Renal cortex interstitium (tissue), 11 donors: Measurements from ENCODE around the gene RAD51AP1. TPM values are rescaled to one million over a fixed set of nuclear protein-coding genes. Genes with fewer than 3 reads are reported as not detected.
A peak's percentile ranks its signal among the peaks of the same experiment; 100 is the strongest.

Experiments
- DNase-seq, 11 donors: peaks; one replicate each; pipeline ENCODE4 v3.0.0-alpha.2; 2013; ENCODE audit warnings: low read depth in 9 of 11, low spot score in 4 of 11; ENCODE audit errors: extremely low read depth in 1 of 11
- polyA plus RNA-seq, 3 donors: library from polyadenylated mRNA; unstranded; fragments of 120-200 nt; gene quantifications; one replicate each; pipeline ENCODE4 v1.2.1, GENCODE V29; 2013; ENCODE audit not compliant: insufficient read length in 3 of 3

The RAD51AP1 gene
- polyA plus RNA-seq, 3 donors: 22.7 to 37.1 (median 29.0) TPM

GRCh38 chr12:4579305-4580102, 40.8 kb downstream of the RAD51AP1 start:
- DNase-seq: no peak

DNA sequence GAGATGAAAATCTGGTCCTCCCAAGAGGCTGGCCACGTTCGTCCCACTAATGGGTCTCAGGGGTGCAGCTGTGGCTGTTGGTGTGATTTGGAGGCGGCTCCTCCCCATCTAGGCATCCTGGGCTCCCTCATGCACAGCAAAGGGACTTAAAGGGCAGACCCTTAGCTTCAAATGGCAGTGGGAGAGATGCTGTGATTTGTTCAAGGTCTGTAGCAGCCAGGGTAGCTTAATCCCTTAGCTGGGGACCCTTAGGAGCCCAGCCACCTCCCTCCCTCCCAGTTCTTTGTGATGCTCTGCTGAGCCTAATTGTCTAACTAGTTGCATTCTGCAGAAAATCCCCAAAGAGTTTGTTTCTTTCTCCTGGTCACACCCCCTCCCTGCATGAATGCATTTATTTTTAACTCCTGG, 41.6 kb downstream of the RAD51AP1 start:
- no peak for DNase-seq

DNA sequence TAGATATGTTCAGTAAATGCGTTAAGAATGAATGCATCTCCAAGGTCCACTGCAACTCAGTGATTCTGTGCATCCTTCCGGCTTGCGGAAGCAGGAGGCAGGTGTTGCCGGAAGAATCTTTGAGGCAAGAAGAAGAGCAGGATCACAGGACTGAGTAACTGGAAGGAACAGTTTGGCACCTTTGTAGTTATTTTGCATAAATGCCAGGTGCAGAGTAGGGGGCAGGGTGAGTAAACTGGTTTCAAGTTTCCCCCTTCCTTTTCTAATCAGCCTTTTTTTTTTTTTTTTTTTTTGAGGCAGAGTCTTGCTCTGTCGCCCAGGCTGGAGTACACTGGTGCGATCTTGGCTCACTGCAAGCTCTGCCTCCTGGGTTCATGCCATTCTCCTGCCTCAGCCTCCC, 45.6 kb downstream of the RAD51AP1 start:
- no peak for DNase-seq

GRCh38 chr12:4584896-4585295, 46.2 kb downstream of the RAD51AP1 start:
- no peak for DNase-seq

DNA sequence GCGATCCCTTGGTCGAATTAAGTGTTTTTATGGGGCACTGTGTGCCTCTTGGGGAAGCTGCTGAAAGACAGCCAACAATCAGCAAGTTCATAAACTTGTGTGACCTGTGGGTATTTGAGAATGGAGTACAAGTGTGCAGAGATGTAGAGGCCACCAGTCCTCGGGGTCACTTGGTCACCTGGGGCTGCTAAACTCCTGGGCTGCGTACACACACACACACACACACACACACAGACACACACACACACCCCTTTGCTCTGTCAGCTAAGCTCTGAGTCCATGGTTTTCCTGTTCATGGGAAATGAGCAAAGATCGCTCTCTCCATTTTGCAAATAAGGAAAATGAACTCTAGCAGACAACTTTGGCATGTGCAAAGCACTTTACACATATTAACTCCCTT, 47.8 kb downstream of the RAD51AP1 start:
- DNase-seq: no peak

DNA sequence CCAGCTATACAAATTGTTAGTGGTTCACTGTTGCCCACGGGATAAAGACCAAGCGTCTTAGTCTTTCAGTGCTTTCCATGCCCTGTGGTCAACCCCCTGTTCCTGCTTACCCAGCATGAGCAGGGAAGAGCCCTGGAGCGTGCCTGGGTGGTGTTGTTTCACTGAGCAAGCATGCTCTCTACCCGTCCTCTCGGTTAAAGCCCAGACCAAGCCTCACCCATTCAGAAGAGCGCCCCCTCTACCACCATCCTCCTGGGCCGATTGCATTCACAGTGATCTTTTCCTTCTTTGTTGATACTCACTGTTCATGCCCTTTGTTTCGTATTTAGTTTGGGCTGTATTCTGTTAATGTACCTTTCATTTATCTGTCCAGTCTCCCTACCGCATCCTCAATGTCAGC, 48.4 kb downstream of the RAD51AP1 start:
- no peak for DNase-seq

GRCh38 chr12:4588916-4589315, 50.2 kb downstream of the RAD51AP1 start:
- no peak for DNase-seq

- no peak for DNase-seq
Observed at GRCh38 chr12:4589941-4590340, 51.3 kb downstream of the RAD51AP1 start.

DNA sequence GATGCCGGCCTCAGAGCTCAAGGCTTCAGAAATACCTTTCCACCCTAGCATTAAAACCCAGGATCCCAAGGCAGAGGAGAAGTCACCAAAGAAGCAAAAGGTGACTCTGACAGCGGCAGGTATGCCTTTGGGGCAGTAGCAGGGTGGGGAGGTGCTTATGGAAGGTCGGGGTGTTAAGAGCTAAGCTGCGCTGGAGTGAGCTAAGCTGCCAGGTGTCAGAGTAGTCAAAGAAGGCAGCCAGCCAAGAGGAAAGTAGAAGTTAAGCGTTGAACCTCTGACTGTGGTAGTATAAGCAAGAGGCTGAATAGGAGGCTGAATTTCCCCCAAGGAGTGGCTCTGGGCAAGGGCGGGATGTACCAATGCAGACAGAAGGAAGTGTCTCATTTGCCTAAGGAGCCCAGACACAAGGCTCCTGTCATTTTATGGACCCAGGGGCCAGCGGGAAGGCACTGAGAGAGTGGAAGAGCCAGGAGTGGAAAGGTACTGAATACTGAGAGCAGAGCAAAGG, 52.5 kb downstream of the RAD51AP1 start:
- no peak for DNase-seq

- DNase-seq: no peak
Observed at GRCh38 chr12:4595881-4596280, 57.2 kb downstream of the RAD51AP1 start.

- DNase-seq: no peak
Observed at GRCh38 chr12:4603421-4603820, 64.7 kb downstream of the RAD51AP1 start.

GRCh38 chr12:4603946-4604345, 65.3 kb downstream of the RAD51AP1 start:
- no peak for DNase-seq

DNA sequence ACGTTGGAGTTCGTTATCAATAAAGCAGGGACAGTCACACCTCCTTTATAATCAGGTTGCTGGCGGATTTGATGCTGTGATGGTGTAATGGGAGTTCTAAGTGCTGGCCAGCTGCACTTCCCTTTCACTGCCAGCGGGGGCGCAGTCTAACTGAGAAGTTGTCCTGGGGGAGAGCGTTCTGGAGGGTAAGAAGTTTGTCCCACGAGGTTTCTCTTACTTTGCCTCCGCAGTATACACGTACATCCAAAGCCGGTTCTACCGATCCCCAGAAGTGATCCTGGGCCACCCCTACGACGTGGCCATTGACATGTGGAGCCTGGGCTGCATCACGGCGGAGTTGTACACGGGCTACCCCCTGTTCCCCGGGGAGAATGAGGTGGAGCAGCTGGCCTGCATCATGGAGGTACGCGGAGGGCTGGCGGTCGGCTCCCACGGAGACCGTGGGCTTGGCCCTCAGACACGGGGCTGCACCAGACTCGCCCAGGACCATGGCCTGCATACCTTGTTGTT, 66.0 kb downstream of the RAD51AP1 start:
- DNase-seq: peak; percentile 40 to 83 (median 71)

DNA sequence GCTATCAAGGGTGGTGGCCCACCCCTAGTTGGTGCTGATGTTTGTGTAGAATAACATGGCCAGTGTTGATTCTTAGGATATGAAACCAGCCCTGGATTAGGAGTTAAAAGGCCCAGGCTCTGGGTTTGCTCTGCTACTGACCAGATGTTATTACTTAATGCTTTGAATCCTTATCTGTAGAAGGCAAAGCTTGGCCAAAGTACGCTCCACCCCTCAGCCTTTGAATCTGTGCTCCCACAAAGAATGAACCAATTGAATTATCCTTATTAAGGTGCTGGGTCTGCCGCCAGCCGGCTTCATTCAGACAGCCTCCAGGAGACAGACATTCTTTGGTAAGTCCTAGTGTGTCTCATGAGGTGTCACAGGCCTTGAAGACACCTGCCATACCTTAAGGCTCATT, 68.4 kb downstream of the RAD51AP1 start:
- DNase-seq: no peak

DNA sequence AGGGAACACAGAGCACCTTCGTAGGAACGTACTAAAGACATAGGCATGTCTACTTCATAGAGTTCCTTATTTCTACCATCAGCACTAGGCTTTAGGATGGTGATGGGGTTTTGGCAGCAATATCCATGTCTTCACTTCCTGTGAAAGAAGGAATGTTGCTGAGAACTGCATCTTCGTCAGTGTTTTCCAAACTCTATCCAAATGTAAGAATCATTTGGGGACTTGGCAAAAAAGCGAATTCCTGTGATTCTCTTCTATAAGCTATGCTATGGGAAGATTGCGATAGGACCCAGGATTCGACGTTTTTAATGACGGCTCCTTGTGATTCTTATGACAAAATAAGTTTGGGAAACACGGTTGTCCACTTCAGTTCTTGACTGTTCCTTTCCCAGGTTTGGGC, 70.4 kb downstream of the RAD51AP1 start:
- no peak for DNase-seq

Other genes starting within 250 kb of the RAD51AP1 start
- gene TIGAR, start 217.7 kb upstream of the RAD51AP1 start, polyA plus RNA-seq: 1 to 10 TPM; 4.9 to 8.3 (median 7.4) TPM
- under 1 TPM in 2 of 3 donors, not detected in 1; 0.03 to 0.05 TPM for gene FGF23, start 159.2 kb upstream of the RAD51AP1 start, polyA plus RNA-seq
- not detected for gene FGF6, start 93.1 kb upstream of the RAD51AP1 start, polyA plus RNA-seq
- gene DYRK4, start 23.3 kb downstream of the RAD51AP1 start, polyA plus RNA-seq: 10 to 100 TPM; 49.2 to 54.9 (median 54.0) TPM
- 1 to 10 TPM; 3.8 to 4.4 (median 3.8) TPM for gene AKAP3, start 110.2 kb downstream of the RAD51AP1 start, polyA plus RNA-seq
- 100 to 1,000 TPM; 113 to 124 (median 118) TPM for gene NDUFA9, start 110.2 kb downstream of the RAD51AP1 start, polyA plus RNA-seq
- 1 to 10 TPM; 2.3 to 3.8 (median 3.2) TPM for gene GALNT8, start 181.5 kb downstream of the RAD51AP1 start, polyA plus RNA-seq